HepG2 (cell line): ENCODE data around the gene EPB41L3.

Experiments used
- BRD4 ChIP-seq: sonication (generic); formaldehyde crosslinking; IDR thresholded peaks from 2 replicates; pipeline ENCODE4 v1.4.0; 2020; ENCODE audit warnings: missing genetic modification reagents
- ETV5 ChIP-seq: IDR thresholded peaks from 2 replicates; pipeline ENCODE4 v1.6.1; 2018; ENCODE audit warnings: missing biosample characterization, missing genetic modification reagents, inconsistent platforms, borderline replicate concordance
- JUND ChIP-seq: sonication (generic); formaldehyde crosslinking; IDR thresholded peaks from 2 replicates; pipeline ENCODE4 v1.8.0; 2022; ENCODE audit warnings: mild to moderate bottlenecking, missing genetic modification reagents
- RBAK ChIP-seq: sonication (generic); formaldehyde crosslinking; IDR thresholded peaks from 2 replicates; pipeline ENCODE4 v1.5.1; 2020; ENCODE audit warnings: mild to moderate bottlenecking, missing genetic modification reagents

DNA sequence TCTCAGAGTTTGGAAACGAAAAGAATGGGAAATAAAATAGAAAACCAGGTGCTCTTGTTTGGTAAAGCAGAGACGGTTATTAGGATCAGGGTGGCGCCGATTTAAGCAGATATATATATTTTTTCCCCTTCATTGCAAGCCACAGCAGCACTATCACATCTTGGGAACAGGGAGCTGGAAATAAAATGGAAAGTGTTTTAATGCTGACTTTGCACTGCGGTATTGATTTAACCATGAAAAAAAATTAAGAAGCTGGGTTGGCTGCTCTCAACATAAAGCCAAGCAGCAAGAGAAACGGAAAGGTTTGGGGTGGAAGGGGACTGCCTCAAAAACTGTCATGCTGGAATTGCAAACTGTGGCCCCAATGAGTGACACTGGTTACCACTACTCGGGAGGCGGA lies 145.5 kb downstream of the EPB41L3 start:
- TF ChIP-seq RBAK (CRISPR knock-in tag) (no peak), JUND (CRISPR knock-in tag) (no peak), BRD4 (CRISPR knock-in tag) (no peak), ETV5 (CRISPR knock-in tag) (no peak)
